ENCODE data around the gene UST. TPM values are rescaled to one million over a fixed set of nuclear protein-coding genes. Genes with fewer than 3 reads are reported as not detected.
A peak's percentile ranks its signal among the peaks of the same experiment; 100 is the strongest.
"Not testable (repeated sequence)": the region's sequence is repeated elsewhere in the genome, so short reads cannot be mapped to it uniquely, and the experiment has no call there.

UST gene
- total RNA-seq, 2 donors from 2014 or later: 1.6 to 3.0 TPM

DNA sequence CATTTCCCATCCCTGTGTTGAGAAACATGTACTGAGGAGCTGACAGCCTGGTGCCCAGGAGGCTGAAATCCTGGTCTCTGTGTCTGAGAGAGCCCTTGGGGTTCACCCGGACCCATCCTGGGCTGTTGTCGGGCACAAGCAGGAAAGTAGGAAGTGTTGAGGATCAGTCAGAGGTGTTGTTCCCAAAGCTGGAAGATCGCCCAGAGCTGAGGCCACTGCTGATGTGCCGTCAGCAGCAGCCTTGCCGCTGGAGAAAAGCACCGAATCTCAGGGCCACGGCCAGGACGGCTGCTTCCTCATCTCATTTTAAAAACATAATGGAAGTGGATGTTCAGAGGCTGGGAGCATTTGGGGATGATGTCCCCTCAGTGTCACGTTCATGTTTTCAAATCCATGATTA lies 218.5 kb downstream of the UST start:
- no peaks in the 10 kb centered on the region for H3K9me3 Mint-ChIP-seq
- DNase-seq (ENCODE audit: low spot score) (no peak), ATAC-seq (no peak)
- H3K4me1 Mint-ChIP-seq (ENCODE audit: low read depth in 2 of 2): peaks cover 0 to 2% of the 10 kb centered on the region in 2 donors
- H3K36me3 Mint-ChIP-seq: no peaks in the 10 kb centered on the region
- H3K27me3 Mint-ChIP-seq: no peaks in the 10 kb centered on the region
- H3K4me3 Mint-ChIP-seq: no peak overlapping the region
- no peak overlapping the region for H3K27ac Mint-ChIP-seq

DNA sequence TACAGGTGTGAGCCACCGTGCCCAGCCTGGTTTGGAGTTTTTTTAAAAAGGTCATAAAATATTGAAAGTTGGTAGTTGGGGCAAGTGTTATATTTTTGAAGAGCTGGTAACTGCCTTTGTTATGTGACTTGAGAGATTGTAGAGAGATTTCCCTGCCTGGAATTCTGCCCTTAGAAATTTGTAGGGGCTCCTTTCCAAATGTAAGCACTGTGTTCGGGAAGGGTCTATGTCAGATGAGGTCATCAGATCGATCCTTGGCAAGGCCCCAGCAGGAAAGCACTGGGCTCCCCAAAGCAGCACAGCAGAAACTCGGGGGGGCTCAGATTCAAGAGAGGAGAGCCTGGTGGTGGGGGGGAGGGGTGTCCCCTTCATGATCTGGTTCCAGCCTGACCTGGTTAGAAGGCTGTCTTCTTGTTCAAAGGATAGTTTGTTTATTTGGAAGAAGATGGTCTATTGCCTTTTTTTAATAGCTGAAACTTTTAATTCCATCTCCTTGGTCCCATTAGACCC lies 220.2 kb downstream of the UST start:
- Mint-ChIP-seq H3K27me3 (peaks cover 3 to 5% of the 10 kb centered on the region in 2 donors), H3K4me3 (no peak overlapping the region), H3K27ac (no peak overlapping the region), H3K4me1 (ENCODE audit: low read depth in 2 of 2) (peaks cover 8 to 9% of the 10 kb centered on the region in 2 donors), H3K9me3 (no peaks in the 10 kb centered on the region), H3K36me3 (no peaks in the 10 kb centered on the region)
- no peak for ATAC-seq
- DNase-seq (ENCODE audit: low spot score): no peak

GRCh38 chr6:148967541-148967956 lies 220.7 kb downstream of the UST start:
- Mint-ChIP-seq H3K36me3 (no peaks in the 10 kb centered on the region), H3K4me1 (ENCODE audit: low read depth in 2 of 2) (peaks cover 8 to 9% of the 10 kb centered on the region in 2 donors), H3K4me3 (no peak overlapping the region), H3K27ac (no peak overlapping the region), H3K27me3 (peaks cover 3 to 5% of the 10 kb centered on the region in 2 donors), H3K9me3 (no peaks in the 10 kb centered on the region)
- DNase-seq (ENCODE audit: low spot score): no peak
- ATAC-seq: no peak

- DNase-seq (ENCODE audit: low spot score) (no peak), ATAC-seq (no peak)
- no peak overlapping the region for H3K4me3 Mint-ChIP-seq
- no peaks in the 10 kb centered on the region for H3K9me3 Mint-ChIP-seq
- H3K27me3 Mint-ChIP-seq: peaks cover 3 to 5% of the 10 kb centered on the region in 2 donors
- H3K36me3 Mint-ChIP-seq: no peaks in the 10 kb centered on the region
- H3K4me1 Mint-ChIP-seq (ENCODE audit: low read depth in 2 of 2): peaks cover 7 to 8% of the 10 kb centered on the region in 2 donors
- H3K27ac Mint-ChIP-seq: no peak overlapping the region
Measured at GRCh38 chr6:148968771-148969602, 222.2 kb downstream of the UST start.

DNA sequence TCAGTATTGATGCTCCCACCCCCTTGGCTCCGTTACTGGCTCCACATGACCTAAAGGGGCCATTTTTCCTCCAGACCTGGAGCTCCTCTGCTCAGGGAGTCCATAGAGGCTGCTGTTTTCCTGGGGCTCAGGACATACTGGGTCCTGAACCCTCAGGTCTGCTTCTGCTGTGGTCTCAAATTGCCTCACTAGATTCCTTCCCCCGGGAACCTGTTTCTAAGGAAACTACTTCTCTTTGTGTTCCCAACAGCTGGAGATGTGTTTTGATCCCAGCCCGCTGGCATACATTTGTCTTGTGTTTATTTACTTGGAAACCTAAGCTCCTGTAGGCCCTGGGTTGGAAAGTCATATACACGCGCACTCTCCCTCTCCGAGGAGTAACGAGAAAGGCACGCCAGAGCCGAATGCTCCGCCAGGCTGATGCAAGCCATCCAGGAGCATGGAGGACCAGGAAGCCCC lies 222.8 kb downstream of the UST start:
- Mint-ChIP-seq H3K36me3 (no peaks in the 10 kb centered on the region), H3K27ac (no peak overlapping the region), H3K4me3 (no peak overlapping the region), H3K27me3 (peaks cover 3 to 5% of the 10 kb centered on the region in 2 donors), H3K9me3 (no peaks in the 10 kb centered on the region), H3K4me1 (ENCODE audit: low read depth in 2 of 2) (peaks cover 7 to 8% of the 10 kb centered on the region in 2 donors)
- DNase-seq (ENCODE audit: low spot score) (no peak), ATAC-seq (no peak)

DNA sequence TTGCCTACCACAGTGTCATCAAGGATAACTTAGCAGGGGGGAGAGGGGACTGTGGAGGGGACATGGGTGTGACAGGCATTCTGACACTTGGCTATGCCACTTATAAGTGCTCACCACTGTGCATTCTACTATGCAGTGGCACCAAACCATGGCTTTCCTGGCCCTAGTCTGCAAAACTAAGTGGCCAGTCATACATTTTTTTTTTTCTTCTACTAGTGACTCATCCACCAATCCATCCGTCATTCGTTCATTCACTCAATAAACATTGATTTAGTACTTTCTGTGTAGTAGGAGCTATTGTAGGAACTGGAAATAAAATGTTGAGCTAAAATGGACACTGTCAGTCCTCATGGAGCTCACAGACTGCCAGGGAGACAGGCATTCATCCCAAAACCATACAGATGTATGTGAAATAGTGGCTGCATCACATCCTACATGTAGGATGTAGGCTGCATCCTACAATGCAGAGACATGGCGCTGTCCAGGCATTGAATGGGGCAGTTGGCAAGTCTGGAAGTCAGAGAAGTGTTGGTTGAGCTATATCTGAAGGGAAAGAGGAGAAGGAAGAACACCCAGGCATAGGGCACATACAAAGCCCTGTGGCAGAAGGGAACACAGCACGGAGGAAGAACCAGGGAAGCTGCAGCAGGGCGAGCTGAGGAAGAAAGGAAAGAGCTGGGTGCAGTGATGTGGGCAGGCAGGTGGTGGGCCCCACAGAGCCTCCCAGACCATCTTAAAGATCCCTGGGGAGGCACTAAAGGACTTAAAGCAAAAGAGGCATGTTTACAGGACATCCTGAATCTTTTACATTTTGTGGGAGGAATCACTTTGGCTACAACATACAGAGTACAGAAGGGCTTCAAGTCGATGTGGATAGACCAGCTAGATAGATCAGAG lies 224.4 kb downstream of the UST start:
- no peak overlapping the region for H3K27ac Mint-ChIP-seq
- DNase-seq (ENCODE audit: low spot score): no peak
- H3K36me3 Mint-ChIP-seq: no peaks in the 10 kb centered on the region
- H3K9me3 Mint-ChIP-seq: no peaks in the 10 kb centered on the region
- H3K4me3 Mint-ChIP-seq: no peak overlapping the region
- peak in 1 of 2 donors; percentile 13 for ATAC-seq
- peaks cover 3 to 5% of the 10 kb centered on the region in 2 donors for H3K27me3 Mint-ChIP-seq
- H3K4me1 Mint-ChIP-seq (ENCODE audit: low read depth in 2 of 2): peaks cover 7 to 8% of the 10 kb centered on the region in 2 donors

- no peaks in the 10 kb centered on the region for H3K9me3 Mint-ChIP-seq
- H3K4me3 Mint-ChIP-seq: no peak overlapping the region
- no peaks in the 10 kb centered on the region for H3K36me3 Mint-ChIP-seq
- ATAC-seq (peak; percentile 41 to 78), DNase-seq (ENCODE audit: low spot score) (no peak)
- peaks cover 7 to 8% of the 10 kb centered on the region in 2 donors for H3K4me1 Mint-ChIP-seq (ENCODE audit: low read depth in 2 of 2)
- H3K27me3 Mint-ChIP-seq: peaks cover 3 to 5% of the 10 kb centered on the region in 2 donors
- H3K27ac Mint-ChIP-seq: no peak overlapping the region
Measured at GRCh38 chr6:148972481-148972880, 225.7 kb downstream of the UST start.

DNA sequence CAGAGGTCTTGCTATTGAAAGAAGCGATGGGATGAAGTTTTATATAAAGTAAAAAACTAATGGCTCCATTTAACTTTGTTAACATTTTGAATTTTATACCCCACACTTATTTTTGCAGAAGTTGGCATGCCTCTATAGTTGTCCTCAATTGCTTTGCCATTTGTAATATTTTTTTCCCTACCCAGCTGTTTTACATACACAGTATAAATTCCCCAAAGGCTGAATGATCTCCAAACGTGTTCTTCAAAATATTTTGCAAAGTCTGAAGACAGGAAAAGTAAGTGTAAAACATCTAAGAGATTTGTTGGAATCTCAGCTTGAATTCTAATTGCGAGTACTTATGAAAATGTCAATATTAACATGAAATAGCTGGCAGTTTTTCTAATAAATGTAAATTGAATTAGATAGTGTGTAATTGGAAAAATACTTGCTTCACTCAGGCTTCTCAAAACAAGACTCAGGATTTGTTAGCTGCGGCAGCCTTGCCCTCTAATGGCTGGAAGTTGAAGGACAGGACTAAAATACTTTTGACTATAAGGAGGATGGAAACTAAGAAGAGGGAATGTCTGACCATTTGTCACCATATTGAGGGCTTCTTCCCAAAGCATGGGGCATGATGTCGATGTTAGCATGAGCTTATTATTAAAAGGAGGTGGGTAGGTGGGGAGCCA lies 226.8 kb downstream of the UST start:
- Mint-ChIP-seq H3K36me3 (no peaks in the 10 kb centered on the region), H3K4me3 (no peak overlapping the region), H3K27me3 (peaks cover 3 to 5% of the 10 kb centered on the region in 2 donors), H3K27ac (no peak overlapping the region), H3K4me1 (ENCODE audit: low read depth in 2 of 2) (peaks cover 7 to 8% of the 10 kb centered on the region in 2 donors), H3K9me3 (no peaks in the 10 kb centered on the region)
- ATAC-seq (no peak), DNase-seq (ENCODE audit: low spot score) (no peak)

GRCh38 chr6:148974351-148974750 lies 227.5 kb downstream of the UST start:
- ATAC-seq (no peak), DNase-seq (ENCODE audit: low spot score) (no peak)
- Mint-ChIP-seq H3K9me3 (no peaks in the 10 kb centered on the region), H3K27me3 (peaks cover 3 to 5% of the 10 kb centered on the region in 2 donors), H3K36me3 (no peaks in the 10 kb centered on the region), H3K27ac (no peak overlapping the region), H3K4me1 (ENCODE audit: low read depth in 2 of 2) (peaks cover 7 to 8% of the 10 kb centered on the region in 2 donors), H3K4me3 (no peak overlapping the region)

- H3K4me3 Mint-ChIP-seq; H3K9me3 Mint-ChIP-seq; H3K36me3 Mint-ChIP-seq; H3K27ac Mint-ChIP-seq; H3K4me1 Mint-ChIP-seq (ENCODE audit: low read depth in 2 of 2); H3K27me3 Mint-ChIP-seq; DNase-seq (ENCODE audit: low spot score); ATAC-seq: not testable (repeated sequence)
Measured at GRCh38 chr6:148978298-148978697, 231.5 kb downstream of the UST start.

DNA sequence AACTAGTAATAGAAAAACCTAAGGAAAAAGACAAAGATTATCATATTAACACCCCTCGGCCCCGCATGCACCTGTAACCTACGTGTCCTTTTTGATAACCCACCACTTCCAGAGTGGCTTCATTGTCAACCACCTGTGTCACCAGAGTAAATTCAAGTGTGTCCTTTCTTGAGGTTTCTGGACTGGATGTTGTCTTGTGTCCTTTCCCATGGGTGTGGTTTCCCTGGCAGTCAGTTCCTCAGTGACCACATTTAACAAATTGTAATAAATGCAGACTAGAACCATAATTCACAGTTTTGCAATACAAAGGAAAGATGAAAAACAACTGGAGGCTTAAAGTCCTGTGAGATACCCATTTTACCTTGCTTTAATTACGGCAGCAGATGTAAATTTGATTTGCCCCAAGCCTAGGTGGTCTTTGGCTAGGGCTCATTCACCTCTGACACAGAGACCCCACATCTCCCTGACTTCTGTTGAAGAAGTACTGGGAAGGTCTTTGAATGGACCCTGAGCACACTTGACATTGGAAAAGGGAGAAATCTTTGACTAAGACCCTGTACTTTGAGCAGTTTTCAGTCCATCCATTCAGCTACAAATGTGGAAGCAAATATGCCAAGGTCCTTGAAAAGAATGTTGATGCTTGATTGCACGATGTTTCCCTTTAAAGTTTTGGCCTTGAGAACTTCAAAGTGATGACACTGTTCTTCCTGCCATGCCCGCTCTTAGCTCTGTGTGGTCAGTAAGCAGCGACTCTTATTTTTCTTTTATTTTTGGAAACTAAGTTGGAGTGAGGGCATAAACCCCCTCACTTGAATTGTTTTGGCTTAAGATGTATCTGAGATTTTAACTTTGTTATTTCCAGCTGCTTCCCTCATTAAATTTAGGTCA lies 232.4 kb downstream of the UST start:
- ATAC-seq (no peak), DNase-seq (ENCODE audit: low spot score) (no peak)
- peaks cover 0 to 2% of the 10 kb centered on the region in 2 donors for H3K4me1 Mint-ChIP-seq (ENCODE audit: low read depth in 2 of 2)

GRCh38 chr6:148980234-148980633 lies 233.4 kb downstream of the UST start:
- Mint-ChIP-seq H3K36me3 (no peaks in the 10 kb centered on the region), H3K27me3 (no peaks in the 10 kb centered on the region)

More for the DNA sequence above, 232.4 kb downstream of the UST start:
- Mint-ChIP-seq H3K27ac (no peak overlapping the region), H3K36me3 (no peaks in the 10 kb centered on the region), H3K27me3 (no peaks in the 10 kb centered on the region), H3K9me3 (no peaks in the 10 kb centered on the region), H3K4me3 (no peak overlapping the region)

More at GRCh38 chr6:148980234-148980633, 233.4 kb downstream of the UST start:
- Mint-ChIP-seq H3K27ac (no peak overlapping the region), H3K4me1 (ENCODE audit: low read depth in 2 of 2) (peaks cover 0 to 2% of the 10 kb centered on the region in 2 donors), H3K9me3 (no peaks in the 10 kb centered on the region), H3K4me3 (no peak overlapping the region)
- no peak for ATAC-seq
- no peak for DNase-seq (ENCODE audit: low spot score)

Measured in natural killer cell treated with Interleukin-12 subunit alpha and Interleukin-12 subunit beta and Interleukin-15 and Interleukin-18, amount 100 ng/mL, for 72 hours (primary cell).